Stimulated activated CD4-positive, alpha-beta T cell treated with anti-CD3 and anti-CD28 coated beads, Interleukin-1b, Interleukin-23, amount 100 ng/mL, for 4 hours (primary cell): ENCODE results near the gene GSE1.

Experiments
- DNase-seq, 2 donors: peaks; one replicate each; pipeline ENCODE4 v3.0.0-alpha.2; 2020; ENCODE audit warnings: low read depth in 2 of 2

The GSE1 gene

GRCh38 chr16:85616607-85617321, 3.6 kb downstream of the GSE1 start:
- DNase-seq = no peak

- DNase-seq = no peak
Measured at GRCh38 chr16:85617948-85618347, 4.8 kb downstream of the GSE1 start.

- DNase-seq = no peak
Measured at GRCh38 chr16:85618521-85618920, 5.4 kb downstream of the GSE1 start.

GRCh38 chr16:85619101-85619891, 6.2 kb downstream of the GSE1 start:
- DNase-seq = no peak

- DNase-seq = no peak
Measured at GRCh38 chr16:85620374-85620773, 7.3 kb downstream of the GSE1 start.

GRCh38 chr16:85621698-85622428, 8.7 kb downstream of the GSE1 start:
- DNase-seq = no peak

- no peak for DNase-seq
Measured at GRCh38 chr16:85622683-85623082, 9.6 kb downstream of the GSE1 start.

- DNase-seq = no peak
Measured at GRCh38 chr16:85623250-85623649, 10.1 kb downstream of the GSE1 start.

- no peak for DNase-seq
Measured at GRCh38 chr16:85623997-85624601, 11.0 kb downstream of the GSE1 start.

GRCh38 chr16:85624646-85625045, 11.5 kb downstream of the GSE1 start:
- no peak for DNase-seq

- DNase-seq = no peak
Measured at GRCh38 chr16:85625053-85625452, 11.9 kb downstream of the GSE1 start.

GRCh38 chr16:85625485-85626117, 12.5 kb downstream of the GSE1 start:
- DNase-seq = no peak

- no peak for DNase-seq
Measured at GRCh38 chr16:85626191-85626981, 13.3 kb downstream of the GSE1 start.

- DNase-seq = no peak
Measured at GRCh38 chr16:85627089-85627488, 14.0 kb downstream of the GSE1 start.

- no peak for DNase-seq
Measured at GRCh38 chr16:85627526-85628264, 14.6 kb downstream of the GSE1 start.

- no peak for DNase-seq
Measured at GRCh38 chr16:85628265-85628556, 15.1 kb downstream of the GSE1 start.

- DNase-seq = no peak
Measured at GRCh38 chr16:85628645-85629044, 15.5 kb downstream of the GSE1 start.

GRCh38 chr16:85629326-85629725, 16.2 kb downstream of the GSE1 start:
- no peak for DNase-seq

GRCh38 chr16:85629853-85630252, 16.7 kb downstream of the GSE1 start:
- no peak for DNase-seq

GRCh38 chr16:85631230-85631629, 18.1 kb downstream of the GSE1 start:
- no peak for DNase-seq
